T-cell (primary cell): ENCODE data around the gene TMPRSS11A. TPM values are rescaled to one million over a fixed set of nuclear protein-coding genes. Genes with fewer than 3 reads are reported as not detected.

Source experiments
- ATAC-seq, 4 experiments: fragments of 200-7000 bp in 3 of 4; fragments of 150-1000 bp in 1 of 4; cut with Tn5 transposase; replicated peaks in 1 of 4; 1 replicate in 3 of 4; 2 replicates in 1 of 4; pipeline ENCODE4 v1.10.0; 2021; ENCODE audit warnings: moderate library complexity in 3 of 4, mild to moderate bottlenecking in 2 of 4, moderate number of reproducible peaks in 1 of 4
- CTCF ChIA-PET, 2 donors: fragments of 300-600 bp; sonication (Branson Sonifier 250); formaldehyde crosslinking; loops; one replicate each; lab custom pipeline; 2022; ENCODE audit warnings: antibody characterized with exemption in 2 of 2; lab: Charles Lee
- POLR2A ChIA-PET, 2 donors: fragments of 300-600 bp; sonication (Branson Sonifier 250); formaldehyde crosslinking; loops; one replicate each; lab custom pipeline; 2022; ENCODE audit warnings: antibody characterized with exemption in 2 of 2; lab: Charles Lee
- DNase-seq, 35 experiments: peaks; one replicate each; pipeline versions ENCODE4 v3.0.0 to v3.0.0-alpha.2; 2013 to 2023
- H3K27ac ChIP-seq: one replicate; pipeline ENCODE4 v1.5.1; 2013; ENCODE audit warnings: low read length
- H3K27me3 ChIP-seq, 2 experiments: replicated peaks in 1 of 2; 1 replicate in 1 of 2; 2 replicates in 1 of 2; pipeline versions ENCODE4 v1.6.1 to v1.7.0; 2013; ENCODE audit warnings: low read length in 1 of 2, mixed read lengths in 1 of 2; ENCODE audit not compliant: control insufficient read depth in 2 of 2, insufficient read depth in 2 of 2; ENCODE audit errors: extremely low read depth in 1 of 2
- H3K36me3 ChIP-seq, 2 donors: 1 replicate in 1 of 2; 2 replicates in 1 of 2; pipeline versions ENCODE4 v1.6.1 to v1.7.0; 2013; ENCODE audit warnings: low read length in 1 of 2; ENCODE audit not compliant: control insufficient read depth in 2 of 2, insufficient read depth in 1 of 2; ENCODE audit errors: extremely low read depth in 1 of 2
- H3K4me1 ChIP-seq, 2 experiments: 1 replicate in 1 of 2; 2 replicates in 1 of 2; pipeline versions ENCODE4 v1.6.1 to v1.7.0; 2013; ENCODE audit warnings: low read length in 2 of 2, mixed read lengths in 1 of 2; ENCODE audit not compliant: insufficient read depth in 2 of 2, control insufficient read depth in 1 of 2; ENCODE audit errors: extremely low read depth in 1 of 2
- H3K4me3 ChIP-seq, 2 donors: 1 replicate in 1 of 2; 2 replicates in 1 of 2; pipeline versions ENCODE4 v1.5.1 to v1.7.0; 2013; ENCODE audit warnings: mild to moderate bottlenecking in 2 of 2, low read length in 1 of 2, moderate library complexity in 1 of 2; ENCODE audit not compliant: control insufficient read depth in 1 of 2; ENCODE audit errors: extremely low read depth in 1 of 2
- H3K9me3 ChIP-seq: 2 replicates; pipeline ENCODE4 v1.7.0; 2013
- H3K27ac Mint-ChIP-seq, 2 donors: one replicate each; pipeline ENCODE4 v1.8.0; 2020 to 2021; ENCODE audit warnings: mild to moderate bottlenecking in 2 of 2, mixed read lengths in 2 of 2
- H3K27me3 Mint-ChIP-seq, 2 donors: one replicate each; pipeline ENCODE4 v1.8.0; 2021 to 2022; ENCODE audit warnings: mixed read lengths in 2 of 2
- H3K36me3 Mint-ChIP-seq: one replicate; pipeline ENCODE4 v1.8.0; 2021; ENCODE audit warnings: mixed read lengths
- H3K4me1 Mint-ChIP-seq, 3 donors: one replicate each; pipeline ENCODE4 v1.8.0; 2020 to 2022; ENCODE audit warnings: mixed read lengths in 3 of 3, mild to moderate bottlenecking in 1 of 3
- H3K4me3 Mint-ChIP-seq, 3 donors: one replicate each; pipeline ENCODE4 v1.8.0; 2020 to 2022; ENCODE audit warnings: mild to moderate bottlenecking in 3 of 3, mixed read lengths in 3 of 3, moderate library complexity in 3 of 3
- H3K9me3 Mint-ChIP-seq, 3 donors: one replicate each; pipeline ENCODE4 v1.8.0; 2020 to 2022; ENCODE audit warnings: mixed read lengths in 3 of 3
- WGBS: methylation state at CpG from one replicate; pipeline ENCODE4 v1.1.5; 2013; ENCODE audit warnings: missing lambda C conversion rate; ENCODE audit not compliant: insufficient coverage; 5-methylcytosine and 5-hydroxymethylcytosine counted together
- total RNA-seq, 35 experiments: library from RNA in 6 of 35; stranded (reverse) in 6 of 35; fragments of 120-200 nt in 1 of 35; gene quantifications; one replicate each; pipeline versions ENCODE4 v1.2.1 to v1.2.4 and lab custom pipeline; 2013 to 2026

Gene TMPRSS11A
- total RNA-seq, 5 donors from 2014 or later (not counting 1 experiment from before 2014, with no cell fraction given): not detected

DNA sequence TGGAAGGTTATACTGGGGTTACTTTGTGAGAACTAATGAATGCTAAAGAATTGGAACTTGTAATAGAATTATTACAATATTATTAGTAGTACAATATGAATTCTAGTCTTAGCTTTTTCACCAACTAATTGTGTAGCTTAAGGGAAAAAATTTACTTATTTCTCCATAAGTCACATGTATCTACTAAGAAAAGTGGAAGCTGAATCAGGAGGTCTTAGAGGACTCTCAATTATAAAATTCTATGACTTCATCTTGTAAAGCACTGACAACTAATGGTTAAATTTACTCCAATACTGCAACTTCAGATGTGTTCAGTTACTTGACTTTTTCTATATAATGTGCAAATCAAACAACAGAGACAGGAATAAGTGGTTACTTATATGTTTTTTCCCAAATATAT, 78.6 kb downstream of the TMPRSS11A start:
- no peaks in the 10 kb centered on the region for H3K4me1 Mint-ChIP-seq
- ChIA-PET POLR2A (no interaction called here), CTCF (interaction anchor here in 1 of 2 donors (1.0 kb wide), 1 partner anchor 21 kb away, joined by 3 read pairs; no protein-coding TSS in a partner anchor)
- no peaks in the 10 kb centered on the region for H3K36me3 Mint-ChIP-seq
- Histone ChIP-seq H3K9me3 (no peaks in the 10 kb centered on the region), H3K27me3 (no peaks in the 10 kb centered on the region), H3K4me3 (no peak overlapping the region), H3K27ac (no peak overlapping the region), H3K4me1 (no peaks in the 10 kb centered on the region), H3K36me3 (no peaks in the 10 kb centered on the region)
- no peaks in the 10 kb centered on the region for H3K9me3 Mint-ChIP-seq
- H3K27me3 Mint-ChIP-seq: peaks cover 2 to 4% of the 10 kb centered on the region in 2 donors
- DNase-seq (no peak), ATAC-seq (no peak)
- H3K27ac Mint-ChIP-seq: no peak overlapping the region
- no peak overlapping the region for H3K4me3 Mint-ChIP-seq

DNA sequence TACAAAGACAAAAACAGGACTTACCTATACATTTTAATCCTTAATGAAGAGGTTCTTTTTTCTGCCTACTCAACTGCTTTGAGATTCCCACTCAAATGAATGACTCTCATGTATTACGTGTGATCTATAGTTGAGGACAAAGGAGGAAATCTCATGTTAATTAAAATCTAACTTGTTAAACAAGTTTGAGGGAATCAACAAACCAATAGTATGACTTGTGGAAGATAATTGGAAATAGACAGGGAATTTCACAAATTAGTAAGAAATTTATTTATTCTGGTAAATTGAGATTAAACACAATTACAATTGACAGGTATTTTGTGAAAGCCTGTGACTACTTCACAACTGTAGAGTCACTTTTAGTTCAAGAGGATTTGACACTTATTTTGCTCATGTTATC, 79.4 kb downstream of the TMPRSS11A start, which contains the start of gene TMPRSS11D:
TMPRSS11D (minus strand) TSS at position 101 of the 400 bp plus-strand sequence; CDS start at position 32, 69 bp downstream.
- Mint-ChIP-seq H3K4me3 (no peak within 1 kb of the TSS), H3K27ac (no peak within 1 kb of the TSS), H3K9me3 (peaks cover 0 to 3% (median 0%) of the 10 kb centered on the region in 3 donors), H3K4me1 (no peaks in the 10 kb centered on the region), H3K27me3 (peaks cover 2 to 4% of the 10 kb centered on the region in 2 donors), H3K36me3 (no peaks in the 10 kb centered on the region)
- no peaks in the 10 kb centered on the region for H3K36me3 ChIP-seq
- H3K4me3 ChIP-seq: no peak within 1 kb of the TSS
- no peaks in the 10 kb centered on the region for H3K9me3 ChIP-seq
- CTCF ChIA-PET: interaction anchor here in 1 of 2 donors (1.0 kb wide), 1 partner anchor 20 kb away, joined by 3 read pairs; no protein-coding TSS in a partner anchor
- H3K4me1 ChIP-seq: no peaks in the 10 kb centered on the region
- no peak within 1 kb of the TSS for H3K27ac ChIP-seq
- WGBS: no CpG with 5 or more reads among the region's 1 CpG
- H3K27me3 ChIP-seq: no peaks in the 10 kb centered on the region
- no peak for ATAC-seq
- DNase-seq: no peak
- POLR2A ChIA-PET: no interaction called here

DNA sequence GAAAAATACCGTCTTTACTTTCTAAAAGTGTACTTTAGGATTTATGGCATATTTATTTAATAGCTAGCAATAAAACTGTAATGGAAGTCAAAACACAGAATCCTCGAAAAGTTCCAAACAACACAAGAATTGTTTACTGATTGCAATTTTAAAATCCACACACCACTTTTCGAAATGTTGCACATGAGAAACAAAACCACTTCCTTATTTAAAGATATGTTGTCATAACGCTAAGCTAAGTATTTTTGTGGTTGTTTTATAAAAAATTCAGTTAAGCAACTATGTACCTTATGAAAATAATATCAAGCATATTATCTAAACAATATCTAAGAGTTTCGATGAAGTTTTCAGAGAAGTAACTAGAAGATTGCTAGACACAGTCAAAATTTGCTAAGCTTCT, 79.8 kb downstream of the TMPRSS11A start:
- H3K4me1 ChIP-seq: no peaks in the 10 kb centered on the region
- H3K4me1 Mint-ChIP-seq: no peaks in the 10 kb centered on the region
- peaks cover 2 to 4% of the 10 kb centered on the region in 2 donors for H3K27me3 Mint-ChIP-seq
- CTCF ChIA-PET: no interaction called here
- POLR2A ChIA-PET: no interaction called here
- no peak overlapping the region for H3K4me3 Mint-ChIP-seq
- no peak overlapping the region for H3K27ac ChIP-seq
- DNase-seq (no peak), ATAC-seq (no peak)
- H3K27me3 ChIP-seq: no peaks in the 10 kb centered on the region
- H3K27ac Mint-ChIP-seq: no peak overlapping the region
- no peaks in the 10 kb centered on the region for H3K36me3 ChIP-seq
- no CpG with 5 or more reads among the region's 5 CpGs for WGBS
- peaks cover 0 to 3% (median 0%) of the 10 kb centered on the region in 3 donors for H3K9me3 Mint-ChIP-seq
- H3K9me3 ChIP-seq: no peaks in the 10 kb centered on the region
- H3K4me3 ChIP-seq: no peak overlapping the region
- no peaks in the 10 kb centered on the region for H3K36me3 Mint-ChIP-seq

DNA sequence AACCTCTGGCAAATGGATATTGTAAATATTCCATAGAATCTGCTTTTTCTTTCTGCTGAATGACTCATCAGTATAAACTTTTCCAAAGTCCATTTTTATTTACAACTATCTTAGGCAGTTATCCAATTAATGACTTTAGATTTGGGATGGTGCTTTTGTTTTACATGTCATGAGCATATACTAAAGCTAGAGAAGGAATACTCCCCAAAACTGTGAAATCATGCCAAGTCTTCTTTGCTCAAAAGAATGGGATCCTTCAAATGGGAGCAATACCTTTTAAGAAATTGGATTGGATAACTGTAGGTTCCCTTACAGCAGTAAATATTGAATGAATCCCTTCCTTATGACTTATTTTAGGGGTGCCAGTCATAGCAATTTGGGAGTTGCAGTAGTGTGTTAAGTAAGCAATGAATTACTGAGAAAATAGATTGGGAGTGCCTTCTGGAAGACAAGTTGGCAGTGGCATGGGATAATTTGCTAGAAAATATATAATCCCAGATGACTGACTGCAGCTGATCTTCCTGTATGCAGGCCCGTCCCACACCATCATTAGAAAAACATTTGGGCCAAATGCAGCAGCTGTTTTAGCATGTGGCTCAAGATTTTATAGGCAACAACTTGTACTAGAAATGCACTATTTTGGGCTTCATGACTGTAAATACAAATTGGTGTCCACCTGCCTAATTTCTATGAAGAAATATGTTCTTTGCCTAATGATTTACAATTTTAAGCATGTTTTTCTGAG, 82.3 kb downstream of the TMPRSS11A start:
- CTCF ChIA-PET: no interaction called here
- Histone ChIP-seq H3K4me1 (no peaks in the 10 kb centered on the region), H3K27me3 (no peaks in the 10 kb centered on the region), H3K4me3 (no peak overlapping the region), H3K27ac (no peak overlapping the region), H3K36me3 (no peaks in the 10 kb centered on the region), H3K9me3 (no peaks in the 10 kb centered on the region)
- Mint-ChIP-seq H3K27ac (no peak overlapping the region), H3K27me3 (peaks cover 4 to 5% of the 10 kb centered on the region in 2 donors), H3K36me3 (no peaks in the 10 kb centered on the region), H3K4me3 (no peak overlapping the region), H3K9me3 (peaks cover 0 to 3% (median 0%) of the 10 kb centered on the region in 3 donors), H3K4me1 (no peaks in the 10 kb centered on the region)
- ATAC-seq (no peak), DNase-seq (no peak)
- WGBS: 20% methylated on average over 1 of the region's 1 CpG
- POLR2A ChIA-PET: interaction anchor here in 1 of 2 donors (0.5 kb wide), 1 partner anchor 13 kb away, joined by 3 read pairs; no protein-coding TSS in a partner anchor

DNA sequence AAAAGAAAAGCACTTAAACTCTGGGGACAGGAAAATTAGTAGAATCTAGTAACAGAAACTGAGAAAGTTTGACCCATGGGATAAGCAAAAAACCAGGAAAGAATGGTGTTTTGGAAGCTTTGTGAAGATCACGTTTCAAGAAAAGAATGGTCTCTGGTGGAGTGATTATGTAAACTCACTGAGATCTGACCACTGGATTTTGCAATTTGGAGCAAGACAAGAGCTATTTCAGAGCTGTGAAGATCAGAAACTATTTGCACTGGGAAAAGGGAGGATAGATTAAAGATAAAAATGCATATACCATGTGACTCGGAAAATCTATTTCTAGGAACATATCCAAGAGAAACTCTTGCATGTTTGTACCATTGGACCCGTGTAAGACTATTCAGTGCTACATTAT, 83.8 kb downstream of the TMPRSS11A start:
- no peaks in the 10 kb centered on the region for H3K9me3 ChIP-seq
- Mint-ChIP-seq H3K36me3 (no peaks in the 10 kb centered on the region), H3K27ac (no peak overlapping the region), H3K4me3 (no peak overlapping the region), H3K27me3 (peaks cover 0 to 3% of the 10 kb centered on the region in 2 donors), H3K4me1 (no peaks in the 10 kb centered on the region), H3K9me3 (peaks cover 0 to 3% (median 0%) of the 10 kb centered on the region in 3 donors)
- no peak overlapping the region for H3K4me3 ChIP-seq
- no peaks in the 10 kb centered on the region for H3K36me3 ChIP-seq
- no peaks in the 10 kb centered on the region for H3K4me1 ChIP-seq
- WGBS: 100% methylated on average over 1 of the region's 3 CpGs
- ATAC-seq (no peak), DNase-seq (no peak)
- no peaks in the 10 kb centered on the region for H3K27me3 ChIP-seq
- H3K27ac ChIP-seq: no peak overlapping the region
- ChIA-PET CTCF (no interaction called here), POLR2A (interaction anchor here in 1 of 2 donors (0.7 kb wide), 1 partner anchor 135 kb away, joined by 4 read pairs; no protein-coding TSS in a partner anchor)

DNA sequence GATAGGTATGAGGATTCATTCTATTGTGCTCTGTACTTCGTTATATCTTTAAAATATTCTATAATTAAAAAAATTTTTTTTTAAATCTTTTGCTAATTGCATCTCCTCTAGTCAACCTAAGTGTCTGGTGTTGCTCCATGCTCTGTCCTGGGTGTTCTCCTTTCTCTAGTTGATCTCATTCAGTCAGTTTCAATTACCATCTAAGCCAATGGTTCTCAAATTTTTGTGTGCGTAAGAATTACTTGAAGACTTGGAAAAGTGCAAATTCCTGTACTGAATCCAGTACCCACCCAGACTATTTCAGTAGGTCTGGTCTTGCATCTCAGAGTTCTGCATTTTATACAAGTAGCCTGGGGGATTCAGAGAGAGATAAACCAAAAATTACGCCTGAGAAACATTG, 86.2 kb downstream of the TMPRSS11A start:
- 100% methylated on average over 1 of the region's 3 CpGs for WGBS
- Histone ChIP-seq H3K4me1 (no peaks in the 10 kb centered on the region), H3K9me3 (no peaks in the 10 kb centered on the region), H3K27ac (no peak overlapping the region), H3K36me3 (no peaks in the 10 kb centered on the region), H3K4me3 (no peak overlapping the region), H3K27me3 (no peaks in the 10 kb centered on the region)
- ChIA-PET POLR2A (no interaction called here), CTCF (no interaction called here)
- H3K4me1 Mint-ChIP-seq: no peaks in the 10 kb centered on the region
- H3K9me3 Mint-ChIP-seq: peaks cover 0 to 3% (median 0%) of the 10 kb centered on the region in 3 donors
- ATAC-seq (no peak), DNase-seq (no peak)
- no peak overlapping the region for H3K4me3 Mint-ChIP-seq
- no peaks in the 10 kb centered on the region for H3K36me3 Mint-ChIP-seq
- peaks cover 0 to 3% of the 10 kb centered on the region in 2 donors for H3K27me3 Mint-ChIP-seq
- H3K27ac Mint-ChIP-seq: no peak overlapping the region
